IPS-NIHi7 (cell line): ENCODE measurements around the gene HCRTR1.

Source experiments
- DNase-seq: peaks from one replicate; pipeline ENCODE4 v3.0.0; 2012; ENCODE audit warnings: mixed read lengths; ENCODE audit errors: extremely low spot score

HCRTR1 gene

GRCh38 chr1:31617218-31617915 is at the start of gene HCRTR1:
TSS of gene HCRTR1 (plus strand) at chr1:31617689. CDS start at chr1:31619193, 1,504 bp downstream.
- no peak for DNase-seq

- DNase-seq = no peak
Measured at GRCh38 chr1:31567956-31568570, 49.4 kb upstream of the HCRTR1 start.

GRCh38 chr1:31568895-31569595 is 48.4 kb upstream of the HCRTR1 start:
- peak; percentile 6 for DNase-seq

- DNase-seq = no peak
Measured at GRCh38 chr1:31569596-31570173, 47.8 kb upstream of the HCRTR1 start.

GRCh38 chr1:31570228-31570627 is 47.3 kb upstream of the HCRTR1 start:
- DNase-seq = peak; percentile 2

- no peak for DNase-seq
Measured at GRCh38 chr1:31570906-31571305, 46.6 kb upstream of the HCRTR1 start.

GRCh38 chr1:31571340-31572295 is 45.9 kb upstream of the HCRTR1 start:
- DNase-seq = peak; percentile 6

- peak; percentile 3 for DNase-seq
Measured at GRCh38 chr1:31572323-31573104, 45.0 kb upstream of the HCRTR1 start.

- no peak for DNase-seq
Measured at GRCh38 chr1:31573261-31573660, 44.2 kb upstream of the HCRTR1 start.

- no peak for DNase-seq
Measured at GRCh38 chr1:31574749-31575368, 42.6 kb upstream of the HCRTR1 start.

- DNase-seq = no peak
Measured at GRCh38 chr1:31575369-31576140, 41.9 kb upstream of the HCRTR1 start.

GRCh38 chr1:31576201-31576669 is 41.3 kb upstream of the HCRTR1 start, which contains the start of gene TINAGL1:
TSS of gene TINAGL1 (plus strand) at chr1:31576515. CDS start at chr1:31577149, 634 bp downstream.
- DNase-seq = peak; percentile 86

GRCh38 chr1:31576743-31577455 is 40.6 kb upstream of the HCRTR1 start:
- DNase-seq = no peak

GRCh38 chr1:31577515-31578192 is 39.8 kb upstream of the HCRTR1 start:
- no peak for DNase-seq

- no peak for DNase-seq
Measured at GRCh38 chr1:31579374-31579773, 38.1 kb upstream of the HCRTR1 start.

- no peak for DNase-seq
Measured at GRCh38 chr1:31580513-31580870, 37.0 kb upstream of the HCRTR1 start.

- DNase-seq = no peak
Measured at GRCh38 chr1:31580891-31581603, 36.4 kb upstream of the HCRTR1 start.
